ENCODE measurements around the gene PDE6C.

PDE6C gene

GRCh38 chr10:93612311-93612710 is at the start of gene PDE6C:
Gene PDE6C, plus strand, starts transcription at chr10:93612537. Its CDS starts 189 bp downstream, at chr10:93612726.
- no peak for DNase-seq

DNA sequence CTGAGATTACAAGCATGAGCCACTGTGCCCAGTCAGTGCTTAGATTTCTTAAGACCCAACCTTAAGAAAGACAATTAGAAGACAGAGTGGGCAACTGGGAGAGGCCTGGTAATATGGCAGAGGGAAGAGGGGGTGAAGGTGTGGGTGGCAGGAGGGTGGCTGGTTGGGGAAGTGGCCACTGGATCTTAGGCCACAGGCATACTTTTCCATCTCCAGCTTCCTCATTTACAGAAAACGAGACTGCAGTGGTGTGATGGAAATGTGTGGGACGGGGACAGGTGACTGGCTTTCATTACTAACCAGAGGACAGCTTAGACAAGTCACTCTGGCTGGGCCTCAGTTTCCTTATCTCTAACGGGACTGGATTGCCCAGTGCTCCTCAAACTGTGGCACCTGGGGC is 46.9 kb upstream of the PDE6C start:
- no peak for DNase-seq

DNA sequence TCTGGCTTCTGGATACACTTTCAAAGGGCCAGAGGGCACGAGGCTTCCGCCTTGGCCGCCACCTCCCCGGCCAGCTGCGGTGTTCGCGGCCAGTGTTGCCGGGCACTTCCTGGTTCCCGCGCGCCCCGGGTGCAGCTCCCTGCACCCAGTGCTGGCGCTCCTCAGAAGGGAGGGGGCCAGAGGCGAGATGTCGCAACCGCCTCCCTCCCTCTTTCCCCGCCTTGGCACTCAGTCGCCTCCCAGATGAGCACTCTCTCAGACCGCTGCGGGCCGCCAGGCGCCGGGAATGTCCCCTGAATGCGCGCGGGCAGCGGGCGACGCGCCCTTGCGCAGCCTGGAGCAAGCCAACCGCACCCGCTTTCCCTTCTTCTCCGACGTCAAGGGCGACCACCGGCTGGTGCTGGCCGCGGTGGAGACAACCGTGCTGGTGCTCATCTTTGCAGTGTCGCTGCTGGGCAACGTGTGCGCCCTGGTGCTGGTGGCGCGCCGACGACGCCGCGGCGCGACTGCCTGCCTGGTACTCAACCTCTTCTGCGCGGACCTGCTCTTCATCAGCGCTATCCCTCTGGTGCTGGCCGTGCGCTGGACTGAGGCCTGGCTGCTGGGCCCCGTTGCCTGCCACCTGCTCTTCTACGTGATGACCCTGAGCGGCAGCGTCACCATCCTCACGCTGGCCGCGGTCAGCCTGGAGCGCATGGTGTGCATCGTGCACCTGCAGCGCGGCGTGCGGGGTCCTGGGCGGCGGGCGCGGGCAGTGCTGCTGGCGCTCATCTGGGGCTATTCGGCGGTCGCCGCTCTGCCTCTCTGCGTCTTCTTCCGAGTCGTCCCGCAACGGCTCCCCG is 45.7 kb upstream of the PDE6C start, which contains the start of gene FFAR4:
FFAR4 (plus strand) TSS at position 231 of the 842 bp plus-strand sequence; CDS start at position 287, 56 bp downstream.
- peak; percentile 18 for DNase-seq

DNA sequence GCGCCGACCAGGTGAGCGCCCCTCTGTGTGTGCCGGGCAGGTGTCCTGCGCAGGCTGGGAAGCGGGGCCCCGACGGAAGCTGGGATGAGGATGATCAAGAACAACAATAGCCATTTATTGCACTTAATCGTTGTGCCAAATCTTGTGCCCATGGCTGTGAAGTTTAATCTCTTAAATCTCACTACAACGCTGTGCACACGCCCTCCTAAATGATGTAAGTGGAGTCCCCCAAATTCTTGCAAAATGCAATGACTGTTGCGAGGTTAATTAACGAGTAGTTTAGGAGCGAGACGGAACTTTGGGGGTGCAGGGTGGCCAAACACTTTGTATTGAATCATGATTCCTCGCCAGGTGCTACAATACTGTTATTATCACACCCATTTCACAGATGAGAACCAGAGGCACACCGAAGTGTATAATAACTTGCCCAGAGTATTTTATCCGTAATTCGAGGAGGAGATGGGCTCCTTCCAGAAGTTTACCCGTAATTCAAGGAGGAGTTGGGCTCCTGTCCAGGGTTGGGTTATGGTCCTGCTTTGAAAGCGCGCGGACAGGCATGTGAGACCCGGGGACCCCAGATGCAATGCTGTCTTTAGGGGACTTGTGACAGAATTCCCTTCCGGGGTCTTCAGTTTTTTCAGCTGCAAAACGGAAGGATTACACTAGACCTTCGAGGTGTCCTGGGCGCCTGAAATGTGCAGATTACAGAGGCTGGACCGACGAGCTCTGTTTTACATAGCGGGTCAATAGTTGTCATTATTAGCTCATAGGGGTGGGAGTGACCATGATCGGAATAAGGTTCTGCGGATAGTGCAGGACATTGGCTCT is 44.8 kb upstream of the PDE6C start:
- DNase-seq = no peak

GRCh38 chr10:93568105-93568390 is 44.3 kb upstream of the PDE6C start:
- no peak for DNase-seq

GRCh38 chr10:93570383-93570782 is 42.0 kb upstream of the PDE6C start:
- no peak for DNase-seq

DNA sequence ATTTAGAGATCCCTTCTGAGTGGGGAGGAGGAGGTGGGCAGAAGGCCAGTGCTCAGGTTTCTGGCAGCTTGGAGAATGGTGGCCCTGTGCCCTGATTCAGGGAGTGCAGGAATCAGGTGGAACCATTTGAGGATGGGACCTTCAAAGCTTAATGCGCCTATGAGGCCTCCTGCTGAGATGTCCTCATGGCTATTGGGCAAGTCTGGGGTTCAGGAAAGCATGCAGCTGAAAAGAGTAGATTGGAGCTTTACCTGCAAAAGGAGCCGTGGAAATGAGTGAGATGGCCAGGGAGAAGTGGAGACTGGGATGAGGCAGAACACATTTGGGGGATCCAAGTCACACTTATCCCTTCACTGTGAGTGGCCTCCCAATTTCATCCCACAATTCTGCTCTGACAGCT is 39.7 kb upstream of the PDE6C start:
- DNase-seq = no peak

- DNase-seq = peak; percentile 64
Observed at GRCh38 chr10:93573051-93573909, 39.1 kb upstream of the PDE6C start.

DNA sequence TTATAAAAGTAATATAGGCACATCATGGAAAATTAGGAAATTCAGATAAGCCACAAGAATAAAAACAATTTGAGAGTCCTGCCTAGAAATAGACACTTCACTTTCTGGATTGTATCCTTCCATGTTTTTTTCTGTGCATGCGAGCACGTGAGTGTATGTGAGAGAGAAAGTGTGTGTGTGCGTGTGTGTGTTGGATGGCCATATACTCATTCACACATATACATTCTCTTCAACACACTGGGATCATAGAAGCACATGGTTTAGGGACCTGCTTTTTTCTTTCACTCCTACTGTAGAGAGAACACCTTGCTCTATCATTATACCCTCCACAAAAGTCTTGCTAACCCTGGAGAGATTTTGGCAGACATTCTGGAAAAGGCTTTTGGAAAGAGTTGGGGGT is 38.4 kb upstream of the PDE6C start:
- DNase-seq = no peak

- DNase-seq = no peak
Observed at GRCh38 chr10:93576888-93577287, 35.4 kb upstream of the PDE6C start.

- no peak for DNase-seq
Observed at GRCh38 chr10:93577565-93577964, 34.8 kb upstream of the PDE6C start.

- no peak for DNase-seq
Observed at GRCh38 chr10:93579089-93579488, 33.2 kb upstream of the PDE6C start.

DNA sequence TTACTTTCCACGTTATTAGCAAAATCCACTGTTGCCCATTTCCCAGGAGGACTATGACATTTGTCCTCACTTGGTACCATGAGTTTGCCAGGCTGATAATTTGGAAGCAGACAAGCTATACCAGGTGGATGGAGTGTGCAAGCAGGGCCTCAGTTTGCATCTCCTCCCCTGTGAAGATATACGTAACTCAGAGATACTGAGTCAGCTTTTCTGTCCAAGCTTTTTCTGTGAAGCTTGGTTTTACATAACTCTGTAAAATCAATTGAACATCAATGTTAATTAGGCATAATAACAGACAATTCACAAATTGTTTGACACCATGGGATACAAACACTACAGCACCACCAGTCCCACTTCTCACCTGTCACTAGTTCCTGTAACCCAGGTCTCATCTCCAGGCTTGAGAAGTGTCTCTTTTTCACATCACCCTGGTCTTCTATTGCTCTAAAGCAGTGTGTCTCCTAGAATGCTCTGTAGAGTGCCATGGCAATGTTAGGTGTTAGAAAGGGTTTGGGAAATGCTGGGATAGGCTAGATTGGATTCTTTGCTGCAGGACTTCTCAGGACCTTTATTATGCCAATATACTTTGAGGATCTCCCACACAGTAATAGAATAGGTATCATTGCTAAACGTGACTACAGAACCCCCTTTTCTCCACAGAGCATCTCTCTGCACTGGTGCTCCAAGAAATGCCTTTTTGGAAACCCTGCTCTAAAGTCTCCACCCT is 32.2 kb upstream of the PDE6C start:
- DNase-seq = no peak

DNA sequence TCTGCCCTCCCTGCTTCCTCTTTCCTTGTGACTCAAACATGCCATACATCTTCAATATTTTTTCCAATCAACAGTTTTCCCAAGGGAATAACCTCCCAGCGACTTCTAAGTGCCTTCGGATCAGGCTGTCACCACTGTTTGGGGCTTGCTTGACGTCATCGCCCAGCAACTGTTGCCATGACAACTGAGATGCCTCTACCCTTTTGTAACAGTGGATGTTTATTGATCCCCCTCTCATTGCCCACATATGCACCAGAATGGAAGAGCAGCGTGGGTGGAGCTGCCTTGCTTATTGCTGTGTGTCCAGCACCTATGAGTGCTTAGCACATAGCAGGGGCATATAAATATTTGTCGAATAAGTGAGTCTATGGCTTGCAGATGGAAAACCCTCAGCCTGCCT is 31.5 kb upstream of the PDE6C start:
- DNase-seq = no peak

DNA sequence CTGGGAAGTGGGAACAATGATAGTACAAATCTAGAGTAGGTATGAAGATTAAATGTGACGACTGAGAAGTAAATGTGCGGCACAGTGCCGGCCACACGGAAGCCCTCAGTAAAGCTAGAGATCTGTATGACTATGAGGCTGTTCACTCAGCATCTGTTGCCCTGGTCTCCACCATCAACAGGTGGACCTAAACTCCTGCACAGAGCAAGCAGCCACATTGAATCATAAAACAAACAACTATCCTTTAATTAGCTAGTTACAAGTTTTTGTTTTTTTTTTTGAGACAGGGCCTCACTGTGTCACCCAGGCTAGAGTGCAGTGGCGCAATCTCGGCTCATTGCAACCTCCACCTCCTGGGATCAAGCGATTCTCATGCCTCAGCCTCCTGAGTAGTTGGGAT is 27.9 kb upstream of the PDE6C start:
- DNase-seq = no peak

- no peak for DNase-seq
Observed at GRCh38 chr10:93589648-93590562, 22.4 kb upstream of the PDE6C start.

- no peak for DNase-seq
Observed at GRCh38 chr10:93590638-93591037, 21.7 kb upstream of the PDE6C start.

DNA sequence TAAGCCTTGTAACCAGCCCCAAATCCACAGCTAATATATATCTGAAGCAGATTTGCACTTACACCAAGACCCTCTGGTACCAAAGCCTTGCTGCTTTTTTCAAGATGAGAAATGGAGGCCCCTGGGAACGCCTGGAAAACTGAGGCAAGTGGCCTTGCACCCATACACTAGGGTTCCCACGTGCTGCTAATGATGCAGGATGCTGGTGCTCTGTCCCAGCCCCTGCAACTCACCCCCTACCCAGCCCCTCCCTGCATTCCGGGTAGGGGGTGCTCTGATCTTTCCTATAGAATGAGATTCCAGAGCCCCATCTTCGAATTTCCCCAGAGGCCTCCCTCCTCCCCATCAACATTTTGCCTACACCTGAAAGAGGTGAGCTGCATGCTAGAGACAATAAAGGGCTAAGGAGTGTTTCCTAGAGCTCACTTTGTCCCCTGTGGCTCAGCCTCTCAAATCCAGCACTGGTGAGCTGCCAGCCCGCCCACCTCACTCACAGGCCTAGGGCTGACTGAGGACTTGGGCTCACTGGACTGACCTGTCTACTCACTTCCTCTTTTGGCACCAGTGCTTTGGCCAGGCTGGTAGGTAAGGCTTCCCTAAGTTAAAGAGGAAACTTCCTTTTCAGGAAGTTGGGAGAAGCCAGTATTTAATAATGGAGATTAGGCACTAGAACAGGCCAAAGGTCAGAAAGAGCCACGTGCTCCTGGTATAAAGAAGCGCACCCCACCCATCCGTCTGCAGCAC is 21.1 kb upstream of the PDE6C start:
- DNase-seq = no peak

DNA sequence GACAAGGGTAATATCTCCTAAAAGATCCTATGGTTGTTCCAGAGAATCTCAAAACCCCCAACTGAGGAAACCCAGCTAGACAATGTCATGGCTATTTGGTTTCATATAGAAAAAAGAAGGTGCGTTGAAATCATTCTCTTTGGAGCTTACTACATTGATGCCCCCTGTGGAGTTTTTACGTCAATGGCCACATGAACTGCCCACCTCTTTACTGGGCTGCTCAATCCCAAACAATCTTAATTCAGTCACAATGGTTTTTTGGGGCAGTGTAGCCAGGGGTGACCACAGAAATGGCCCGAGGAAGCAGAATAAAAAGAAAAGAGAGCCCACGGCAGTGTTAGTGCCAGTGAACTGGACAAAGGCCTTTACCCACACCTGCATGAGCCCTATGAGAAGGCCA is 19.1 kb upstream of the PDE6C start:
- DNase-seq = no peak

DNA sequence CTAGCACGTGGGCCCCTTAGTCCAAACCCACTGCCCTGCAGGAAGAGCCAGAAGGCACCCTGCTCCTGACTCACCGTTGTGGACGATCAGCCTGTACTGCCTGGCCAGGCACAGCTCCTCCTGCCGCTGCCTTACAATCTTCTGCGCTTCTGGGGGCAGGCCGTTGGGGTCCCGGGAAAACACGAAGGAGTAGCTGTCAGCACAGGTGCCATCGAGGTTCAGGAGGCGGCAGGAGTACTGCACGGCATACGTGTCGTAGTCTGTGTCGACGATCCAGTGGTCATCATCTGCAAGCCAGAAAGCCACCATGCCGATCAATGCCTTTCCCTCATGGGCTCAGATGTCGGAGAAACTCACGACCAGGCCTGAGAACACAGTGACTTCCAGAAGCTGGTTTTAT is 18.6 kb upstream of the PDE6C start:
- no peak for DNase-seq

DNA sequence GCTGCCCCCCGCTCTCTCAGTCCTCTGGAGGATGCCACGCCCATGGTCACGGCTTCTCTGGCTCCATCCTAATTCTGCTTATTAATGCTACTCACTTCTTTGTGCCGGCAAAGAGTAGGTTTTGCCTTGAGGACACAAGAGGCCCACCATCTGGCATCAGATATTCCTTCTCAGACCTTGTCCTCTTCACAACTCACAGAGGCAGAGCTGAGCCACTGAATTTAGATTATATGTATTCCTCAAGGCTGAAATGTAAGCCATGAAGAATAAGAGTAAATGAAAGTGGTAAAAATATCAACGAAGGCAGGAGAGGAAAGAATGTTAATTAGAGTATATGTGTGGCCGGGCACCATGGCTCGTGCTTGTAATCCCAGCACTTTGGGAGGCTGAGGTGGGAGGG is 17.8 kb upstream of the PDE6C start:
- DNase-seq = no peak
